Caki2 (cell line): ENCODE data around the gene NAV2. TPM values are rescaled to one million over a fixed set of nuclear protein-coding genes. Genes with fewer than 3 reads are reported as not detected.
"Not testable (repeated sequence)": the region's sequence is repeated elsewhere in the genome, so short reads cannot be mapped to it uniquely, and the experiment has no call there.

Source experiments
- DNase-seq: peaks from one replicate; pipeline ENCODE4 v3.0.0-alpha.2; 2015; ENCODE audit warnings: low read depth
- in situ Hi-C: cut with HindIII; loops from 2 replicates; pipeline ENCODE4 v1.10.0; 2016; ENCODE audit warnings: low sequenced_read_pairs, low pct_unique_long_range_greater_than_20kb, mixed read lengths
- total RNA-seq: library from RNA; depleted of rRNA; stranded (reverse); fragments of >200 nt; shearing (Covaris generic); gene quantifications from 2 replicates; pipeline ENCODE4 v1.2.3, GENCODE V29; 2014; ENCODE audit warnings: low replicate concordance

Gene NAV2
- total RNA-seq, 1 experiment from 2014 or later = 6.9 TPM

GRCh38 chr11:19958204-19958603, 245.6 kb downstream of the NAV2 start:
- no peak for DNase-seq
- in situ Hi-C loops = no loop called here

- in situ Hi-C loops = no loop called here
- no peak for DNase-seq
Measured at GRCh38 chr11:19959210-19959609, 246.6 kb downstream of the NAV2 start.

GRCh38 chr11:19959648-19960059, 247.0 kb downstream of the NAV2 start:
- no peak for DNase-seq
- in situ Hi-C loops = no loop called here

- in situ Hi-C loops, DNase-seq: not testable (repeated sequence)
Measured at GRCh38 chr11:19960410-19960809, 247.8 kb downstream of the NAV2 start.

GRCh38 chr11:19961225-19961624, 248.6 kb downstream of the NAV2 start:
- no peak for DNase-seq
- in situ Hi-C loops = no loop called here

GRCh38 chr11:19962053-19962800, 249.6 kb downstream of the NAV2 start:
- in situ Hi-C loops = no loop called here
- no peak for DNase-seq

GRCh38 chr11:19962801-19963175, 250.2 kb downstream of the NAV2 start:
- in situ Hi-C loops = no loop called here

GRCh38 chr11:19963697-19964387, 251.2 kb downstream of the NAV2 start:
- DNase-seq = no peak
- in situ Hi-C loops = no loop called here

More at GRCh38 chr11:19962801-19963175, 250.2 kb downstream of the NAV2 start:
- DNase-seq = peak; percentile 6

- no peak for DNase-seq
- in situ Hi-C loops = no loop called here
Measured at GRCh38 chr11:19966441-19966840, 253.8 kb downstream of the NAV2 start.

- DNase-seq = no peak
- in situ Hi-C loops = no loop called here
Measured at GRCh38 chr11:19966927-19967326, 254.3 kb downstream of the NAV2 start.

- in situ Hi-C loops = no loop called here
Measured at GRCh38 chr11:19967787-19968186, 255.2 kb downstream of the NAV2 start.

GRCh38 chr11:19968860-19969259, 256.2 kb downstream of the NAV2 start:
- no peak for DNase-seq
- in situ Hi-C loops = no loop called here

More at GRCh38 chr11:19967787-19968186, 255.2 kb downstream of the NAV2 start:
- DNase-seq = no peak

- in situ Hi-C loops = no loop called here
- DNase-seq = no peak
Measured at GRCh38 chr11:19970944-19971343, 258.3 kb downstream of the NAV2 start.

- in situ Hi-C loops = no loop called here
- no peak for DNase-seq
Measured at GRCh38 chr11:19972091-19972490, 259.5 kb downstream of the NAV2 start.

- DNase-seq = no peak
- in situ Hi-C loops = no loop called here
Measured at GRCh38 chr11:19972651-19973050, 260.0 kb downstream of the NAV2 start.

- DNase-seq = no peak
- in situ Hi-C loops = no loop called here
Measured at GRCh38 chr11:19973136-19973635, 260.5 kb downstream of the NAV2 start.

- in situ Hi-C loops = no loop called here
- DNase-seq = no peak
Measured at GRCh38 chr11:19974886-19975285, 262.2 kb downstream of the NAV2 start.

GRCh38 chr11:19975414-19975990, 262.9 kb downstream of the NAV2 start:
- in situ Hi-C loops = no loop called here
- DNase-seq = no peak

- in situ Hi-C loops = no loop called here
- DNase-seq = no peak
Measured at GRCh38 chr11:19976281-19976941, 263.8 kb downstream of the NAV2 start.
